Activated gamma-delta T cell (primary cell): ENCODE results near the gene KRTAP13-2.

Experiments
- DNase-seq: peaks from one replicate; lab custom pipeline; 2025; lab: John Stamatoyannopoulos, UW
- total RNA-seq, 2 donors: gene quantifications; one replicate each; lab custom pipeline; 2026; lab: John Stamatoyannopoulos, UW

KRTAP13-2 gene, protein sequence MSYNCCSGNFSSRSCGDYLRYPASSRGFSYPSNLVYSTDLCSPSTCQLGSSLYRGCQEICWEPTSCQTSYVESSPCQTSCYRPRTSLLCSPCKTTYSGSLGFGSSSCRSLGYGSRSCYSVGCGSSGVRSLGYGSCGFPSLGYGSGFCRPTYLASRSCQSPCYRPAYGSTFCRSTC
- total RNA-seq: 0 reads per million in 2 donors

DNA sequence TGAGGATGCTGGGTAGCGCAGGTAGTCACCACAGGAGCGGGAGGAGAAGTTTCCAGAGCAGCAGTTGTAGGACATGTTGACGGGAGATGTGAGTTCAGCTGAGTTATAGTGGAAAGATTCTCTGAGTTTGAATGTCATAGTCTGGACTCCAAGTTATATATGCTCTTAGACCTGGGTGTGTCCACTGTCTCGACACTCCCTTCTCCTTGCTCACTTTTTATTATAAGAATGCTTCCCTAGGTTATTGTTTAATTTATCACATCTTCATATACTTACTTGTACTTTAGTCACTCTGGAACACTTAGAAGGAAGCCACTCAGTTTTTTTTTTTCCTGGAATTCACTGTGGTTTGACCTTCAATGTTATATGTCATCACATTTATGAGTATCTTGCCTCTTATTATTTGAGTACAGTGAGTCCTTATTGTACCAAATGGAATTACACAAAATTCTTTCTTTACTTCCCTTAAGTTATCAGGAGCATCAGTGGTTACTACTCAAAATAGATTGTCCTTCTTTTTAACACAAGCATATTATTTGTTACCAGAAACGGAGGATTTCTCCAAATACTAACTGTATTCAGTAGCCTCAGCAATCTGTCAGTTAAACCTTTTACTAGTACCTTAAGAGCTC lies at the start of gene KRTAP13-2:
KRTAP13-2 (minus strand) TSS at position 133 of the 632 bp plus-strand sequence; CDS start at position 75, 58 bp downstream.
- no peak for DNase-seq

GRCh38 chr21:30415993-30416392 lies 43.9 kb upstream of the KRTAP13-2 start:
- DNase-seq: no peak

DNA sequence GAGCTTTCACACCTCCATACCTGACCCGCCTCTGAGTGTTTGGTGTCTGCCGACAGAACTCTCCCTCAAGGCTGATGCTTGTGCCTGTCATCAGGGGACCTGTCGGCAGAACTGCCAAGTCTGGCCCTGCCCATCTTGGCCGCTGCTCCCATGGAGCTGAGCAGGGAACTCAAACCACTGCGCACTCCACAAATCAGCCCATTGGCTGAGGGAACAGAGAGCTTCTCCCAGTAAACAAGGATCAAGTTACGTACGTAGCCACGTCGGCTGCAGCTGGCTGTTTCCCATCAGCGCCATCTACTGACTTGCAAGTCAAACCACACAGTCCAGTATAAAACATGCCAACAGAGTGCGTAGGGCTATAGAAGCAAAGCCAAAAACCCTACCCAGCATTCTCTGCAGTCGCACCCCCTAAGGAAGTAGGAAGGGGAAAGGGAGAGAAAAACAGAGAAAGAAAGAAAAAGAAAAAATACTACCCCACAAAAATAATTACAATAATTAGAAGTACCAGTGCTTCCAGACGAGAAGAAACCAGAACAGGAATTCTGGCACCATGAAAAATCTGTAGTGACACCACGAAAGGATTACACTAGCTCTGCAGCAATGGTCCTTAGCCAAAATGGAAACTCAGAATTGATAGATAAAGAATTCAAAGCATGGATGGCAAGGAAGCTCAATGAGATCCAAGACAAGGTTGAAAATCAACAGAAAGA lies 36.9 kb upstream of the KRTAP13-2 start:
- DNase-seq: no peak

DNA sequence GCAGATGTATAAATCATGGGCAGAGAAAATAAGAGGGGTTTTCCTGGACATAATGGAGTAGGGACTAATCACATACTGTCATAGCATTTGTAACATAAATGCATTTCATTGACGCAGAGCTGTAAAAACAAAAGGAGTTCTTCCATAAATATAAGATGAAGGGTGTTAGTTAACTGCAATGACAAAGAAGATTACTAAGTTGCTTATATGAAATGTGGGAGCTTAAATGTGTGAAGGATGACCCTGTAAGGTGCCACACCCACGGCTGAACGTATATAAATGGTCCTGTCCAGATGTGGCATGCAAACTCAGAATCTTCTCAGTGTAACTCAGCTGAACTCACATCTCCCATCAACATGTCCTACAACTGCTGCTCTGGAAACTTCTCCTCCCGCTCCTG lies 23.7 kb upstream of the KRTAP13-2 start, which contains the start of gene KRTAP13-1:
KRTAP13-1 (plus strand) TSS at position 301 of the 400 bp plus-strand sequence; CDS start at position 357, 56 bp downstream.
- no peak for DNase-seq

GRCh38 chr21:30391492-30392025 lies 19.5 kb upstream of the KRTAP13-2 start:
- no peak for DNase-seq

GRCh38 chr21:30382201-30382600 lies 10.1 kb upstream of the KRTAP13-2 start:
- DNase-seq: no peak

DNA sequence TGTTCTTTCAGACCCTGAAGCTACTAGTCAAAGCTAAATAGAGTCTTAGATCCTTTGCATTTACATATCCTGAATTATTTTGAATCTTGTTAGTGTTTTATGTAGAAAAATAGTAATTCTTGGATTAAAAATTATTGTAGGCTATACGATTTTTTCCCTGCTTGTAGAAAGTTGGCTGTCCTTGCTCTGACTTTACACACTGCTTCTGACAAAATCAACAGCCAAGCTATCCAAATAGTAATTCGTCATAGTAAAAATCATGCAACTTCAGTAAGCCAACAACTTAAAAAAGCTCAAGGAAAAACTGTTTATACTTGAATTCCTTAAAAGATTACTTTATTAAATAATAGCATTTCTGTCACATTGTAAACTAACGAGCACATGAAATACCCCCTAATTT lies 16.2 kb downstream of the KRTAP13-2 start:
- no peak for DNase-seq

DNA sequence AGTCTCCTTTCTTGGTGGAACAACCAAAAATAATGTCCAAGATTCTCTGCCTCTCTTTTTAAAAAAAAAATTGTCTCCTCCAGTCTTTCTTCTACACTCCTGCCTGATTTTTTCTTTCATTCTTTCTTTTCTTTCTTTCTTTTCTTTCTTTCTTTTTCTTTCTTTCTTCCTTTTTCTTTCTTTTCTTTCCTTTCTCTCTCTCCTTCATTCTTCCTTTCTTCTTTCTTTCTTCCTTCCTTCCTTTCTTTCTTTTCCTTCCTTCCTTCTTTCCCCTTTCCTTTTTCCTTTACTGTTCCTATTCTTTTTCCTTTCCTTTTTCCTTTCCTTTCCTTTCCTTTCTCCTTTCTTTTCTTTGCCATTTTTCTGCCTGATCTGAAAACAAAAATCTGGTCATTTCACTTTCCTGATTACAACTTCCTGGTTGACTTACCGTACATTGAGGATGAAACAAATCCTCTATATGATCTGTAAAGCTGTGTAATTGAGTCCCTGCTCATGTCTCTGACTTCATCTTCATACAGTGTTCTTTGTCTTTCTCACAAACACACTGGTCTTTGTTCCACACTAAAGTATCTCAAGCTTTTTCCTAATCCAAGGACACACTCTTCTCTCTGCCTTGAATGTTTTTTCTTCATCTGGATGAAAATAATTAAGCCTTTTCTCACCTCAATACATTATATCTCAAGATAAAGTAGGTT lies 17.6 kb downstream of the KRTAP13-2 start:
- DNase-seq: no peak

DNA sequence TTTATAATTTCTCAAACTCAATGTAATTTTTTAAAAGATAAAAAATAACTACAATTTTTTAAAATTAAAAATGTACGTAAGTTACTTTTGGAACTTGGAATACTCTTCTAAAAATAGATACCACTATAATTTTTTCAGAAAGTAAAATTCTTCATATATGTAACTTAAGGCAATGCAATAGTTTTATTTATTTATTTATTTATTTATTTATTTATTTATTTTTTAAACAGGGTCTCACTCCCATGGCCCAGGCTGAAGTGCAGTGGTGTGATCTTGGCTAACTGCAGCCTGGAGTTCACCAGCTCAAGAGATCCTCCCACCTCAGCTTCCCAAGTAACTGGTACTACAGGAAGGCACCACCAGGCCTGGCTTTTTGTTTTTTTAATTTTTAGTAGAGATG lies 20.5 kb downstream of the KRTAP13-2 start:
- no peak for DNase-seq

GRCh38 chr21:30349572-30349971 lies 22.5 kb downstream of the KRTAP13-2 start:
- DNase-seq: no peak

DNA sequence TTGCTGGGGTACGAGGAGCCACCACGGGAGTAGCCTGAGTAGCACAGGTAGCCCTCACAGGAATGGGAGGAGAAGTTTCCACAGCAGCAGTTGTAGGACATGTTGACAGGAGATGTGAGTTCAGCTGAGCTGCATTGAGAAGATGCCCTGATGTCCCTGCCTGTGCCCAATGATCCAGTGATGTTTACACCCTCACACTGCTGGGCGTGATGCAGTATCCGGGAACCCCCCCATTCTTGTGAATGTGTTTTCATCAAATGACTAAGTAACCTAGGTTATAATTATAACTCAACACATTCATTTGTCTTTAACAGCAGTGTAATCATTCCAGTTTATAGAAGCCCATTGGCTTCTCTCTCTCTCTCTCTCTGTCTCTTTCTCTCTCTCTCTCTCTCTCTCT lies 23.6 kb downstream of the KRTAP13-2 start, which contains the start of gene KRTAP23-1:
KRTAP23-1 (minus strand) TSS at position 101 of the 400 bp plus-strand sequence; CDS start at position 101, 0 bp downstream.
- DNase-seq: no peak

- no peak for DNase-seq
Observed at GRCh38 chr21:30345014-30345413, 27.1 kb downstream of the KRTAP13-2 start.

DNA sequence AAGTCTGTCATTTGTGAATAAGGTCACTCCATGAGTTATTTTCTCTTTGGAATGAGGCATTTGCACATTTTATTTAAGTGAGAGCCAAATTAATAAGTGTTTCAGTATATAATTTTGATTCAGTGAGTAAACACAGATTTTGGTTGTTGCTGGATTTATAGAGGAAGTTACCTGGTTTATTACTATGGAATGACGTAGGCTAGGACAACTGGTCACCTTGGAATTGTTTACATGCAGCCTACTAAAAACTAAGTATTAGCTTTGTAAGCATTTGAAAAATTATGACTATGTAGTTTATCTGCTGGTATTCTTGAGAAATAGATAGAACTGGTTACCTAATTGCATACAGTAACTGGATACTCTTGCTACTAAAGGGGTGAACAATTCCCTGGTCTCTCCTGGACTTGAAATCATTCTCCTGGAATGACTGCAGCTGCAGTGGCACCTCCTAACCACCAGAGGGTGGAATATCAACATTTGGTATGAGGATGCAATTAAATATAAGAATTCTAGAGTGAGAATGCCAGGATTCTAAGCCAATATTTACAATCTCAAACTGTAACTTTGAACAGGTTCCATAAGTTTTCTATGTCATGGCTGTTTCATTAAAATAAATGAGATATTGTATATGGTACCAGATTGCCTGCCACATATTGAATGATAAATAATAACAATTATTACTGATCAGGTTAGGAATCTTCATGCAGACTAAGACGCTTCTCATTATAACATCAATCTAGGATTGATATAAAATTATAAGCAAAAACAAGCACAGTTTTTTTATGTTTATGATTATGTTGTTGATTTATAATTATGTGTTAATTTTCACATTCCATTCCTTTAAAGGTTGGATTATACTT lies 31.1 kb downstream of the KRTAP13-2 start:
- no peak for DNase-seq

GRCh38 chr21:30338717-30339116 lies 33.4 kb downstream of the KRTAP13-2 start:
- DNase-seq: no peak

DNA sequence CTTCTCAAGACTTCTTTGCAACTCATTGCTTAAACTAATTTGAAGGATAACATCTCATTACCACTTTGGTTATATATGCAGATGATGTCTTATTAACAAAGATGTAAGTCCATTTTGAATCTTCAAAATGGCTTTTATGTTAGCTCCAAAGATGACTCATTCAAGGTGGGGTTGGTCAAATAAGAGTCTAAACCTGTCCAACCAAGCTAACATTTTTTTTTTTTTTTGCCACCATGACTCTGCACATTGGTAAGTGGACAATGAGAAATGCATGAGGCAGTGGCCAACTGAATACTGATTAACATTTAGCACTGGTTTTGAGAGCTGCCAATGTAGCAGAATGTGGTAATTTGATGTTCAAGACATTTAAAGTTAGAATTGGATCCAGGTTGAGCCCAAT lies 34.3 kb downstream of the KRTAP13-2 start:
- no peak for DNase-seq

GRCh38 chr21:30337276-30337744 lies 34.8 kb downstream of the KRTAP13-2 start, which contains the start of gene KRTAP27-1:
KRTAP27-1 (minus strand) TSS chr21:30337694; CDS start chr21:30337668, 26 bp downstream.
- DNase-seq: no peak

GRCh38 chr21:30336596-30336995 lies 35.5 kb downstream of the KRTAP13-2 start:
- no peak for DNase-seq

- DNase-seq: no peak
Observed at GRCh38 chr21:30333736-30334135, 38.3 kb downstream of the KRTAP13-2 start.

DNA sequence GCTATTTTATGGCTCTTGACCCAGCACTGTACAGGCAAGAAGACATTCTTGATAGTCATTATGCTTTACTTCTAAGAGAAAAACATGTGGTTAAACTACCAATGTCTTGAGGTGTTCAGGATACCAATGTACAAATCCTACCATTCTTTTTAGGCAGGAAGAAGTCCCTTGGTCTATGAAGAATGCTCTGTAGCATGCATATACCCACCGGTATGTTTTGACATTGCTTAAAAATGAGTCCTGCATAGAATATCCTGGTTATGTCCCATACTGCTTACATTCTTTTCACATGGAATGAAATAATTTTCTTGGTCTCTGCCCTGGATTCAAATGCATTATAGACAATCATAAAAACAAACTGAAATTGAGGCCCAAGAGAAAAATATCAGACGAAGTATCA lies 39.4 kb downstream of the KRTAP13-2 start:
- no peak for DNase-seq

- no peak for DNase-seq
Observed at GRCh38 chr21:30329203-30329875, 42.7 kb downstream of the KRTAP13-2 start.
